SK-N-SH treated with all-trans-retinoic acid at 6 μM for 48 hours (cell line): ENCODE data around the gene KRT15.

ENCODE experiments used
- ATAC-seq: fragments of 200-7000 bp; cut with Tn5 transposase; 3 replicates; pipeline ENCODE4 v1.9.1; 2020; ENCODE audit warnings: mild to moderate bottlenecking, moderate library complexity
- ARNTL ChIP-seq: fragments of 450-650 bp; formaldehyde crosslinking; IDR thresholded peaks from 2 replicates; pipeline ENCODE4 v1.5.0; 2020; ENCODE audit warnings: low read depth, mild to moderate bottlenecking, moderate library complexity, borderline replicate concordance
- BACH2 ChIP-seq: fragments of 250-450 bp; sonication (Bioruptor Pico); IDR thresholded peaks from 2 replicates; pipeline ENCODE4 v1.9.0; 2021; ENCODE audit warnings: mild to moderate bottlenecking, borderline replicate concordance
- CREB5 ChIP-seq: fragments of 250-450 bp; sonication (Bioruptor Pico); IDR thresholded peaks from 2 replicates; pipeline ENCODE4 v1.5.1; 2020; ENCODE audit warnings: low read depth, mild to moderate bottlenecking, moderate library complexity
- CSDC2 ChIP-seq: fragments of 250-450 bp; sonication (Bioruptor Pico); IDR thresholded peaks from 2 replicates; pipeline ENCODE4 v1.5.0; 2020; ENCODE audit warnings: mild to moderate bottlenecking, moderate library complexity
- CSRNP3 ChIP-seq: fragments of 250-450 bp; sonication (Bioruptor Pico); IDR thresholded peaks from 2 replicates; pipeline ENCODE4 v1.5.1; 2021; ENCODE audit warnings: mild to moderate bottlenecking, moderate library complexity
- ESRRG ChIP-seq: fragments of 250-450 bp; sonication (Bioruptor Pico); IDR thresholded peaks from 2 replicates; pipeline ENCODE4 v1.6.1; 2021; ENCODE audit warnings: mild to moderate bottlenecking
- GLIS3 ChIP-seq: fragments of 250-450 bp; sonication (Bioruptor Pico); IDR thresholded peaks from 2 replicates; pipeline ENCODE4 v1.5.0; 2020; ENCODE audit warnings: mild to moderate bottlenecking, moderate library complexity
- ISL1 ChIP-seq: fragments of 250-450 bp; sonication (Bioruptor Pico); IDR thresholded peaks from 2 replicates; pipeline ENCODE4 v2.1.2; 2022; ENCODE audit warnings: mild to moderate bottlenecking, moderate library complexity
- OSR1 ChIP-seq: fragments of 250-450 bp; sonication (Bioruptor Pico); IDR thresholded peaks from 2 replicates; pipeline ENCODE4 v1.8.0; 2022; ENCODE audit warnings: moderate library complexity, mild to moderate bottlenecking, inconsistent platforms
- PATZ1 ChIP-seq: fragments of 250-450 bp; sonication (Bioruptor Pico); IDR thresholded peaks from 2 replicates; pipeline ENCODE4 v1.8.0; 2020; ENCODE audit warnings: mild to moderate bottlenecking, moderate library complexity, borderline replicate concordance
- POU6F1 ChIP-seq: fragments of 250-450 bp; sonication (Bioruptor Pico); IDR thresholded peaks from 2 replicates; pipeline ENCODE4 v1.8.0; 2021; ENCODE audit warnings: low read depth, mild to moderate bottlenecking, moderate library complexity, borderline replicate concordance
- PPARA ChIP-seq: fragments of 250-450 bp; sonication (Bioruptor Pico); IDR thresholded peaks from 2 replicates; pipeline ENCODE4 v1.5.0; 2020; ENCODE audit warnings: mild to moderate bottlenecking, borderline replicate concordance
- RARB ChIP-seq: fragments of 250-450 bp; sonication (Bioruptor Pico); IDR thresholded peaks from 2 replicates; pipeline ENCODE4 v1.8.0; 2021; ENCODE audit warnings: mild to moderate bottlenecking, moderate library complexity
- SNAI2 ChIP-seq: fragments of 250-450 bp; sonication (Bioruptor Pico); IDR thresholded peaks from 2 replicates; pipeline ENCODE4 v1.5.0; 2020; ENCODE audit warnings: mild to moderate bottlenecking, moderate library complexity
- TCF4 ChIP-seq: fragments of 250-450 bp; sonication (Bioruptor Pico); IDR thresholded peaks from 2 replicates; pipeline ENCODE4 v1.8.0; 2021; ENCODE audit warnings: mild to moderate bottlenecking, moderate library complexity, borderline replicate concordance
- TOX ChIP-seq: fragments of 250-450 bp; sonication (Bioruptor Pico); IDR thresholded peaks from 2 replicates; pipeline ENCODE4 v1.8.0; 2021; ENCODE audit warnings: mild to moderate bottlenecking, moderate library complexity, borderline replicate concordance
- TSHZ2 ChIP-seq: fragments of 250-450 bp; sonication (Bioruptor Pico); IDR thresholded peaks from 2 replicates; pipeline ENCODE4 v1.5.0; 2020; ENCODE audit warnings: mild to moderate bottlenecking, moderate library complexity
- ZFP30 ChIP-seq: fragments of 450-650 bp; formaldehyde crosslinking; IDR thresholded peaks from 2 replicates; pipeline ENCODE4 v1.5.0; 2022; ENCODE audit warnings: mild to moderate bottlenecking, moderate library complexity
- ZNF565 ChIP-seq: fragments of 450-650 bp; formaldehyde crosslinking; conservative IDR thresholded peaks from 2 replicates; pipeline ENCODE4 v1.5.0; 2020; ENCODE audit warnings: low read depth, mild to moderate bottlenecking, moderate library complexity
- ZNF70 ChIP-seq: fragments of 450-650 bp; formaldehyde crosslinking; IDR thresholded peaks from 2 replicates; pipeline ENCODE4 v1.5.0; 2020; ENCODE audit warnings: mild to moderate bottlenecking, moderate library complexity
- ZNF8 ChIP-seq: fragments of 450-650 bp; formaldehyde crosslinking; IDR thresholded peaks from 2 replicates; pipeline ENCODE4 v1.5.0; 2020; ENCODE audit warnings: mild to moderate bottlenecking, moderate library complexity

KRT15 gene

GRCh38 chr17:41549596-41550039, 30.9 kb upstream of the KRT15 start:
- TF ChIP-seq POU6F1 (CRISPR knock-in tag) = no peak
- TF ChIP-seq SNAI2 = no peak
- no peak for TF ChIP-seq OSR1 (CRISPR knock-in tag)
- no peak for TF ChIP-seq BACH2 (CRISPR knock-in tag)
- TF ChIP-seq ZNF565 = no peak
- no peak for TF ChIP-seq GLIS3 (CRISPR knock-in tag)
- no peak for TF ChIP-seq TCF4 (CRISPR knock-in tag)
- TF ChIP-seq ZNF70 (CRISPR knock-in tag) = no peak
- no peak for TF ChIP-seq CREB5 (CRISPR knock-in tag)
- TF ChIP-seq CSRNP3 = no peak
- no peak for TF ChIP-seq CSDC2 (CRISPR knock-in tag)
- TF ChIP-seq ESRRG (CRISPR knock-in tag) = no peak
- TF ChIP-seq ZFP30 = no peak
- no peak for TF ChIP-seq ISL1
- no peak for TF ChIP-seq PATZ1 (CRISPR knock-in tag)
- TF ChIP-seq ARNTL (CRISPR knock-in tag) = no peak
- TF ChIP-seq RARB (CRISPR knock-in tag) = no peak
- no peak for TF ChIP-seq TOX (CRISPR knock-in tag)
- ATAC-seq = no peak

GRCh38 chr17:41548844-41549595, 30.3 kb upstream of the KRT15 start:
- peak; percentile 88 for ATAC-seq
- no peak for TF ChIP-seq CSDC2 (CRISPR knock-in tag)
- no peak for TF ChIP-seq ARNTL (CRISPR knock-in tag)
- no peak for TF ChIP-seq PATZ1 (CRISPR knock-in tag)
- TF ChIP-seq PPARA (CRISPR knock-in tag) = no peak
- no peak for TF ChIP-seq ZNF565
- no peak for TF ChIP-seq CREB5 (CRISPR knock-in tag)
- no peak for TF ChIP-seq ZNF8 (CRISPR knock-in tag)
- TF ChIP-seq TSHZ2 = no peak
- TF ChIP-seq ESRRG (CRISPR knock-in tag) = no peak
- TF ChIP-seq POU6F1 (CRISPR knock-in tag) = no peak
- no peak for TF ChIP-seq ZNF70 (CRISPR knock-in tag)
- no peak for TF ChIP-seq SNAI2
